GM21528 (cell line): ENCODE data around the gene SPEF2.
"Not testable (repeated sequence)": the region's sequence is repeated elsewhere in the genome, so short reads cannot be mapped to it uniquely, and the experiment has no call there.

Experiments
- ATAC-seq: cut with Tn5 transposase; IDR thresholded peaks from one replicate; pipeline ENCODE4 v1.9.1; 2021; ENCODE audit warnings: mild to moderate bottlenecking, moderate library complexity; ENCODE audit not compliant: unreplicated experiment, low FRiP score

SPEF2 gene

DNA sequence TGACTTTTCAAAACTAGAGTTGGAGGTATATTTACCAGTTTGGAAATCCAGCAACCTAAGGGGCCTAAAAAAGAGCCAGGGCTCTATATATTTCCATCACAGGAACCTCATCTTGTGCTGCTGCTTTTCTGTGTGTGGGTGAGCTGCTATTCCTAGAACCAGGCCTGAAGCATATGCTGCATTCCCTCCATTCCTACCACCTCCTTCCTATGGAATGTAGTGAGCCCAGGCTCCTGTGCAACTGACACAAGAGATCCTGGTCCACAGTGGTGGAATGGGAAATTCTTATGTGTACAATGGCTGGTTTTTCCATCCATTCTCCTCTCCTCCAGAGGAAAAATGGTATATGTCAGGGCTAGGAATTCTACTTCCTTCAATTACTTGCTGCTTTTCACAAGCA, 39.1 kb downstream of the SPEF2 start:
- no peak for ATAC-seq

DNA sequence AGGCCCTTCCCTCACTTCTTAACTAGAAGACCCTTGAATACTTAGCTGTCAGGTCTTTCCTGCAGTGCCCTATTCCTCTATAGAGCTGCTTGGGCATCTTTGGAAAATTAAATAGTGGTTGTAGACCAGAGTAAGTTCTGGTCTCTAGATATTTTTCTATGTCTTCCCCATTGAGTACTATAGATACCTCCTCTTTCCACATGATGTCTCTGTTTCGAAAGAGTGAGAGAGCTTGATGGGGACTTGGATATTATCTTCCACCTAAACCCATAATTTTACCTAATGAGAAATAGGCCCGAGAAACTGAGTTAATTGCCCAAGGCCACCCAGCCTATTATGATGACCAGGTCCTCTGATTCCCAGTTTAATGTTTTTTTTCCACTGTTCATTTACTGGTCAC, 40.2 kb downstream of the SPEF2 start:
- ATAC-seq = no peak

DNA sequence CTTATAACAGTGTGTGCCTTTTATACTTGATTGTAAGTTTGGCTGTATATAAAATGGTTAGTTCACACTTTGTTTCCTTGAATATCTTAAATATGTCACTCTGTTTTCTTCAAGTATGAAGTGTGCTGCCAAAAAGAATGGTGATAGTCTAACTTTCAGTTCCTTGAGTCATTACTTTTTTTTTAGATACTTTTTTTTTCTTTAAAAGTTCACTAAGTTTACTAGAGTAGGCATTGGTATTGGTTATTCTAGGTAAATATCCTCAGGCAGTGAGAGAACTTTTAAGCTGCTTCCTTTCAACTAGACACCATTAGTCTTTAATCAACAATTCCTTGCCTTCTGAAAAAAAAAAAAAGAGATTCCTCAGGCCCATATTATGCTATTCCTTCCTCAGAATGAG, 41.9 kb downstream of the SPEF2 start:
- no peak for ATAC-seq

DNA sequence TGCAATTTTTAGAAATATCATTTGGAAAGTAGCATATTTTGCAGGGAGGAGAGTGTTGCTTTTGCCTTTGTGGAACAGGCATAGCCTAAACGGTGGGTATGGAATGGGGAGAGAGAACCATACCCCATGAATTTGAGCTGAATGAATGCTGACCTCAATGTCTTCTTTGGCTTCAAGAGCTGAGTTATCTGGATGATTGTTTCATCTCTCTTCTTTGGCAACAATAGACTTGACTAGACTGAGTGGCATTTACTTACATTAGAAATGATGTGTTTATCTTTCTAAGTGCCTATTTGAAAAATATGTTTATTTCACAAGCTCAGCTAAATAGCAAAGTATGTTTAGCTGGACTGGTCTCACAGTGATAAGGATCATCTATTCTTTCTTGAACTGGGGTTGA, 42.8 kb downstream of the SPEF2 start:
- ATAC-seq = no peak

DNA sequence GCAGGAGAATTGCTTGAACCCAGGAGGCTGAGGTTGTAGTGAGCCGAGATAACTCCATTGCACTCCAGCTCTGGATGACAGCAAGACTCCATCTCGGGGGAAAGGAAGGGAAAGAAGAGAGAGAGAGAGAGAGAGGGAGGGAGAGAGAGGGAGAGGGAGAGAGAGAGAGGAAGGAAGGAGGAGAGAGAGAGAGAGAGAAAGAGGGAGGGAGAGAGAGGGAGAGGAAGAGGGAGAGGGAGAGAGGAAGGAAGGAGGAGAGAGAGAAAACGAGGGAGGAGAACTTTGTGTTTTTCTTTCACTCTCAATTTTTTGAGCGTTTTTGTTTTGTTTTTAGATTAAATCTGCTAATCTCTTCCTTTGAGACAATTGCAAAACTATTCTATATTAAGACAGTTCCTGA, 46.9 kb downstream of the SPEF2 start:
- ATAC-seq = no peak

DNA sequence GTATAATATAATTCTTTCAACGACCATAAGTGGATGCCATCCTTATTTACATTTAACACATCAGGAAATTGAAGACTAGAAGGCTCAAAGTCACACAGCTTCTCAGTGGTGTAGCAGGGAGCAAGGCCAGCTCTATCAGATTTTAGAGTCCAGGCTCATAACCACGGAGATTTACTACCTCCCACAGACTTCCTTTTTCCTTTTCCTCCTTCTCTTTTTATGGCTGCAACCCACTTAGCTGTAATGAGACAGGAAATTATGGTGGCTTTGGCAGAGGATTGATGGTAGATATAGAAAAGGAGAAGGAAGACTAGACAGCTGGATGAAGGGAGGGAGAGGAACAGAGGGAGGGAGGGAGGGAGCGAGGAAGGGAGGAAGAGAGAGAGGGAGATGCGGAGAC, 47.4 kb downstream of the SPEF2 start:
- ATAC-seq = no peak

DNA sequence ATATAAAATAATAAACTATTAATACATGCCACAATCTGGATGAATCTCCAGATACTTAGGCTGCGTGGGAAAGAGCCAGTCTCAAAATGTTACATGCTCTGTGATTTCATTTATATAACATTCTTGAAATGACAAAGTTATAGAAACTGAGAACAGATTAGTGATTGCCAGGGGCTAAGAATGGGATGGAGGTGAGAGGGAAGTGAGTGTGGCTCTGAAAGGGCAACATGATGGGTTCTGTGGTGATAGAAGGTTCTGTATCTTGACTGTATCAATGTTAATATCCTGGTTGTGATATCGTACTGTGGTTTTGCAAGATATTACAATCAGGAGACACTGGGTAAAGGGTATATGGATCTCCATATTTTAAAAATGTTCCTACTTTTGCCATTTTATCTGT, 50.7 kb downstream of the SPEF2 start:
- ATAC-seq = no peak

DNA sequence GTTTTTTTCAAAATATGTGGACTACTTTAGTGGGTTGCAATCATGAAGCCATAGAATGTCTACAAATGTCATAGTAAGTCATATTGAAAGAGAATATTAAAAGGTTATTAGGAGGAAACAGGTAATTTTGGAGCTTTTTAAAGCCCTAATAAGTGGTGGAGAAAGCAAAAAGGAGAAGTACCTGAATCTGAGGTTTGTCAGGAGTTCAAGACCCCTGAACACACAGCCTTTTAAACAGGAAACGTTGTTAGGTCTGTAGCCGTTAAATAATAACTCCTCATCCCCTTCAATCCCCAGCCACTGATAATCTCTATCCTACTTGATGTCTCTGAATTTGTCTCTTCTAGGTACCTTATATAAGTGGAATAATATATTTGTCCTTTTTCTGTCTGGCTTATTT, 51.1 kb downstream of the SPEF2 start:
- no peak for ATAC-seq

DNA sequence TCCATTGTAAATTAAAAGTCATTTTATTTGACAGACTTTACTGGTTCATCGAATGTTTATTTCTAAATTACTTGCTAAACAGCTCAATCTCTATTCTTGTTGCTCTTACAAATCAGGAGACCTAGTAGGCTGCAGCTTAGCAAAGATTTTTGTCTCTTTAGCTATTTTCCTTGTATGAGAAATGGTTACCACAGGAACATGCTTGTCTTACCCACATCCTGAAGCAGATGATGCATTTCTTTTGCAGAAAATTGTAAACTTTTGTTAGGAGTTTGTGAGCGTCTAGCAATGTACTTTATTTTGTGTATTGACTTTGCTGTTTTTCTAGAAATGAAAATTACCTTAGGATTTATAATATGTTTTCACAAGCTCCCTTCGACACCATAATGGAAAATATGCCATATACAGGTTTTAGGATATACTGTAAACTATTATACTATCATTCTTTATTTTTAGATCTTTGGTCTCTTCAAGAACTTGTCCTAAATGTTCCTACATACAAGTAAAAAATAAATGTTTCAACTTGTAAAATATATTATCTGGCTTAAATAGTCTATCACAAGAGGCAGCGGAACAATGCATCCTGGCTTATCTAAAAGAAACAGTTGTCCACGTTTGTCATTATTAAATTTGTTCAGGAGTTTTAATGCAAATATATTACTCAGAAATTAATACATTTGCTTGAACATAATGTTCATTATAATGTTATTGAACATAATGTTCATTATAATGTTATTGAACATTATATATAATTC, 54.1 kb downstream of the SPEF2 start:
- ATAC-seq = no peak

DNA sequence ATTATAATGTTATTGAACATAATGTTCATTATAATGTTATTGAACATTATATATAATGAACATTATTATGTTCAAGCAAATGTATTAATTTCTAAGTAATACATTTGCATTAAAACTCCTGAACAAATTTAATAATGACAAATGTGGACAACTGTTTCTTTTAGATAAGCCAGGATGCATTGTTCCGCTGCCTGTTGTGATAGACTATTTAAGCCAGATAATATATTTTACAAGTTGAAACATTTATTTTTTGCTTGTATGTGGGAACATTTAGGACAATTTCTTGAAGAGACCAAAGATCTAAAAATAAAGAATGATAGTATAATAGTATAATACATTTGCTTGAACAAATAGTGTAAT, 54.6 kb downstream of the SPEF2 start:
- not testable (repeated sequence) for ATAC-seq

DNA sequence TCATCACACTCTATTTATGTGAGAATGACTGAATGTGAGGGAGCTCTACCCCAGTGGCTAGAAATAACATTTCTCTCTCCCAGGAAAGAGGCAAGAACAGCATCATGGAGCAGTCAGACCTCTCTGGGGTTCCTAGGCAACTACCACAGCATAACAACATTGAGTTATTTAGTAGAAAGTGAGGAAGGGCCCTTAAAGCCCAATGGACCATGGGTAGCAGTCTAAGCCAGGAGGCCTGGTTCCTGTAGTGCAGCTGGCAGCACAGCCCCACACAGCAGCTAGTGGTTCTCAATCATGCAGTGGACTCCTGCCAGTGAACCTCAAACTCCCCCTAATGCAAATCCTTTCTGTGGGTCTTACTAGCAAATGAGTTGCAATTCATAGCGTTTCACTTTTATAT, 55.3 kb downstream of the SPEF2 start:
- no peak for ATAC-seq

DNA sequence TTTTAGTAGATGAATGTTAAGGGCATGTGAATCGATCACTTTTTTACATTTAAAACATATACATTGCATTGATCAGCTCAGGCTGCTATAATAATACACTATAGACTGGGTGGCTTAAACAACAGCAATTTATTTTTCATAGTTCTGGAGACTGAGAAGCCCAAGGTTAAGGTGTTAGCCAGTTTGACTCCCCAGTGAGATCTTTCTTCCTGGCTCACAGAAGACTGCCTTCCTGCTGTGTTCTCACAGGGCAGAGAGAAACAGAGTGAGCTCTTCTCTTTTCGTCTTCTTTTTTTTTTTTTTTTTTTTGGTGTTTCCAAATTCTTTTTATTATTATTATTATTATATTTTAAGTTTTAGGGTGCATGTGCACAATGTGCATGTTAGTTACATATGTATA, 56.4 kb downstream of the SPEF2 start:
- no peak for ATAC-seq

DNA sequence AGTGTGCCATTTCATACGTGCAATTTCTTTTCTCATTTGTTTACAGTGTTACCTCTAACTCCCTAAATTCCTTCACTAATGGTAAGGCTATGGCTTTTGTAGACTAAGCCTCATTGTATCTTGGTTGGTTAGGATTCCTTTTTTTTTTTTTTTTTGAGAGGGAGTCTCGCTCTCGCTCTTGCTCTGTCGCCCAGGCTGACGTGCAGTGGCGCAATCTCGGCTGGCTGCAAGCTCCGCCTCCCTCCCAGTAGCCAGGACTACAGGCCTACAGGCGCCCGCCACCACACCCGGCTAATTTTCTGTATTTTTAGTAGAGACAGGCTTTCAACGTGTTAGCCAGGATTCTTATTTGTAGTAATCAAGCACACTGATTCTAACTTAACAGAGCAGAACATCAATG, 57.7 kb downstream of the SPEF2 start:
- no peak for ATAC-seq

DNA sequence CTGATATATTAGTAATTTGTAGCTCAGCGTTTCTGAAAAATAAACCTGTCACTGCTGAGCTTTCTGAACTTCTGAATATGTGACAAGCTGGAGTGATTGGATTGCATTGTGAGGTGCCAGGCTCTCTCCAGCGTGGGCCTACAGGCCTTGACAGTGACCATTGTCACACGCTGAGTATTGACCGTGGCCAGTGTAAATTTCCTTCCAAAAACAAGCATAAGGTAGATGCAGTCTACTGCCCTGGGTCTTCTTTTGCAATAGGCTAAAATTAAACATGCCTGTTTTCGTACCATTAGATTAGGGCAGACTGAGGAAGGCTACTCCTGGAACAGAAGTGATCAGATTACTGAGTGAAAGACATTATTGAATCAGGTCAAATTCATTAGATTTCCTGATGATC, 60.2 kb downstream of the SPEF2 start:
- no peak for ATAC-seq

DNA sequence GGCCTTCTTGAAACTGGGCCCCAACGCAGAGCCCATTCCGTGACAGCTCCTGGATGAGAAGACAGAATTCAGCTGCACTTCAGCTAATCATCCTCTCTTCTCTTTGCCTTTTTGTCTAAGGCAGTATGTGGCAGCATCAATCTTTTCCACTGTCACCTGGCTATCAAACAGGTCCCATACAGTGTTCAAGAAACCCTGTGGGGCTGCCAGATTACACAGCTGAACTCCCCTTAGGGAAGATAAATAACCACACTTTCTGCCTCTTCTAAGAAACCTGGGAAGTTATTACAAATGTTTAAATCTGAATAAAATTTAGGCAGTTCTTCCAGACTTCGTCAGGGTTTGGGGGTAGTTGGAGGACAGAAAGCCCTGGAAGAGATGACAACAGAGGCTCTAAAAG, 61.0 kb downstream of the SPEF2 start:
- no peak for ATAC-seq

DNA sequence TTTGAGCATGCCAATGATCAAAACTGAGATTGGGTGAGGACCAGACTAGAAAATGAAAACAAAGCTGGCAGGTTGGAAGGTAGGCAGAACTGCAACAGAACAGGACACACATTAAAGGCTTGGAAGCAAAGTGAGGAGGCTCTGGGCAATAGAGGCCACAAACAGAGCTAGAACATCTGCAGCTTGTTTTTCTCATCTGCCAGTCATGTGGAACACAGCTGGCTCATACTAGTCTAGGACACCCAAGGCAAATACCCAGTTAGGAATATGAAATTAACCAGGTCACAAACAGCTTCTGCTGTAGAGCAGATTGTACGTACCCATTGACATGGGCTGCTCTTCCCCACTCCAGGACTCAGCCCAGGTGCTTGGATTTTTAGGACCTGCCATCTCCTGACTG, 61.7 kb downstream of the SPEF2 start:
- ATAC-seq = no peak

DNA sequence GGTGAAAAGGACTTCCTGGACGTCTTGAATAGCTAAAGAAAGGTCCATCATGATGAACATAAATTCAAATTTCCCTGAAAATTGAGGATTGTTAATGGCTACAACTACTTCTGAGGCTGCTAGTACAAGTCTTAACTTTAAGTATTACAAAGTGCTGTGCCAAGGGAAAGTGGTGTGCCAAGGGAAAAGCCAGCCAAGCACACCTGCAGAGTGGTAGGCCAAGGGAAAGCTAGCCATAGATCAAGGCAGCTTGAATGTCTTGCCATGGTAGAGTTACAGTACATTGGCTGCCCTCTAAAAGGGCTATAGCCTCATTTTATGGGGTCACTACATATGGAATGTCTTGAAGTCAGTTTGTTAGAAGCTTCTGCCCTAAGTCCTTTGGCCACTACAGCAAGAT, 64.2 kb downstream of the SPEF2 start:
- ATAC-seq = no peak

DNA sequence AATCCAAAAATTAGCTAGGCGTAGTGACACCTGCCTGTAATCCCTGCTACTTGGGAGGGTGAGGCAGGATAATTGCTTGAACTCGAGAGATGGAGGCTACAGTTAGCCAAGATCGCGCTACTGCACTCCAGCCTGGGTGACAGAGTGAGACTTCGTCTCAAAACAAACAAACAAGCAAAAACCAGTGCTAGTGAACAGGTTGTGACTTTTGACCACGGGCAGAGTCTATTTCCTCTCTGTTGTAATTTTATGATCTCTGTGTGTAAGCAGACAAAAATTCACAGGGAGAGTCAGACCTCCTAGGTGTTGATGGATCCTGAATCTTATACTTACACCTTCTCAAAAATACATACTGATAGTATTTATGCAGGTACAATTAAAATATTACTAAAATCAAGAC, 65.8 kb downstream of the SPEF2 start:
- no peak for ATAC-seq

DNA sequence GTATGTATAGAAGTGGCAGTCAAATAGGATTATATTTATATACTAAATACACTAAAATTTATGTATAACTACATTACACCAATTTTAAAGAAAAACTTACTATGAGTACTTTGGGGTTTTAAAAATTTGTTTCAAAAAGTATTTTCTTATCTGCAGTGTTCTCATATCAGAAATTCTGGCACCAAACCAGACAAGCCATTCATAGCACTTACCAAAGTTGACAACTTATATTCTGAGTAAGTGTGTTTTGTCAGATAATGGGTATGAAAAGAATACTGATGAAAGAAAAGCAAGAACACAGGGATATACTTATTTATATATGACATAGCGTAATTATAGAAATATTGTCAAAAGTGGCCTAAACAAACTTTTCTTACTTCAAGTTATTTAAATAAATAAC, 67.5 kb downstream of the SPEF2 start:
- ATAC-seq = no peak

DNA sequence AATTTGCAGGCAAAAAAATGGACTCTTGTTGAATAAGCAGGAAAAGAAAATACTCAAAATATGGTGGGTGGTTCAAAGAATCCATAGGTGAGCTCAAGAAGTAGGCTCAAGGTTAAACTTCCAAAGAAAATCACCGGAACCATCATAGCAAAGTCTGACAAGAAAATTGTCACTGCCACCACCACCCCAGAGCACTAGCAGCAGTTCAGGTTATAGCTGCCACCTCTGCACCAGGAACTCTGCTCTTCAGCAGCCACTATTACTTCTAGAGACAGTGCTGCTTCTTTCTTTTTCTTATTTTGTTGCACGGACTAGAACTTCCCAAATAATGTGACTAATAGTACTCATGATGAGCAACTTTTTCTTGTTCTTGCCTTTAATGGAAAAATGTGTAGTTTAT, 70.3 kb downstream of the SPEF2 start:
- ATAC-seq = no peak

DNA sequence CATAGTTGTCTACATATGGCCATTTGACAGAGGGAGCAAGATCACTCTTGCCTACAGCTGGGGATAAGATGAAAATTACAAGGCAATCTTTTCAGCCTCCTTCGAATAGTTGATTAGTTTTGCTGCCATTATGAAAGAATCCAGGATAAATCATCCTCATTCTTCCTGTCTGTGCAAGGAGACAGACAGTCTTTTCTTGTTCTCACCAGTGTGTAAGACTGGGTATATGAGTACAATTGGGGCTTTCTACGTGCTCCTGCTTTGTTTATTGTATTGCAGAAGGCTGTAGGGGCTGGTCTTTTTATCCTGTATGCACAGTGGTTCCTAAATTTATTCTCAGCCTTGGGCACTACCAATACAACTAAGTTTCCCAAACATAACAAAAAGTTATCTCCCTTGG, 76.8 kb downstream of the SPEF2 start:
- ATAC-seq = no peak

DNA sequence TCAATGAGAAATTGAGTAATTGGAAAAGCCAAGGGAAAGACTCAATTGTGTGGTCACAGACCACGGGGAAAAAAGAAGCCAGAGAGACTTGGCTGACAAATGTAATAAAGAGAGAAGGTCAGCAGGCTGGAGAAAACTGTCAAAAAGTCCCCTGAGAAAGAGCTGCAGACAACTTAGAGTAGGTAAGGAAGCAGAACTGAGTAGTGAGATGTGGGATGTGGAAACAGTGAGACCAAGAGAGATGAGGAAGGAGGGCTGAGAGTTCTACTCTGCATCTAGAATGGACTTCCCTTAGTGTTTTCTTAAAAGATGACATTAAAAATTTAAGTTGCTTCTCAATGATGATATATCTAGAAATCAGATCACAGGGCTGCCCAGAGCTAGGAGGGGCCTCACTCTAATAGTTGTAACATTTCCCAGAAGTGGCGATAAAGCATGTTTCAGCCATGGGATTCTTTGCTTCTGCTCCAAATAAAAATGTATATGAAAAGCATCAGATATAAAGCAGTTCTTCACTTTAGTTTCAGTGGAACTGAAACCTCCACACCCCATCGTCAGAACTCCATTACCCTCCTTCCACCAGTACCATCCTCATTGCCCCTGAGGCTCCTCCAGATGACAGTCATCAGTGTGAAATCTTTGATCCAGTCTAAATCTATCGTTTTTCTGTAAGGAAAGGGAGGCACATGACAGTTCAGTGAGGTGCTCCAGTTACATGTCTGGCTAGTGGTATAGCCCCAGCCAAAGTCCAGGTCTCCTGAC, 80.6 kb downstream of the SPEF2 start:
- ATAC-seq = no peak
